ENCODE results near the gene COL23A1.

The COL23A1 gene

DNA sequence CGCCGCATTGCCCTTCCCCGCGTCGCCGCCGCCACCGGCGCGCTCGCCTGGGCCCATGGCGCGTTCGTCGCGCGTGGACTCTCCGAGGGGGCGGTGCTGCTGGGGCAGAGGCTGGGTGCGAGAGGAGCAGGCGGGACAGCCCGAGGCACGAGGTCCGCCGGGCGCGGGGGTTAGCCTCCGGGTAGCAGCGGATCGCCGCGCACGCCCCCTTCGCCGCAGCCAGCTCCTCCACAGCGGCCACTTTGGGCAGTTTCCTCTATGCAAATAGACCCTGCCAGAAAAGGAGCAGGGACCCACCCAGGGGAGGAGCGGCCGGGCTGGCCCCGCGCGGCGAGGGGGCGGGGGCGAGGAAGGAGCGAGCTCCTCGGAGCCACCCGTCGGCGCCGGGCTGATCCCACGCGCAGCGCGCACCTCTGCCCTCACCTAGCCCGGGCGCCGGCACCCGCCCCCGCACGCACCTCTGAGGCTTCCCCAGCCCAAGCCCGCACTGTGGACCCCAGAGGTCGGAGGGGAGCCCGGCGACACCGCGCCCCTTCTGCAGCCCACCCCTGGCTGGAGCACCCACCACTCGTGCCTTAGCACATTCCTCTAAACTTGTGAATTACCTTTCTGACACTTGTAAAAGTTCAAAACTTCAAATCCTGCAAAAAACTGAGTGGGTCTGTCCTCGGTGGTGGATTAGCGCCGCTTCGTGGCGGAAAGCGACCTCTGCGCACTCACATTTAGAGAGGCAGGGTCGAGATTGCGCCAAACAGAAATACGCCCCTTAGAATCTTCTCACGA is at the start of gene COL23A1:
TSS of gene COL23A1 (minus strand) at position 253 of the 783 bp plus-strand sequence.
- H3K27me3 Mint-ChIP-seq: peaks cover 45% of the 10 kb centered on the region
- peaks cover 13% of the 10 kb centered on the region for H3K36me3 Mint-ChIP-seq
- H3K9me3 Mint-ChIP-seq: peaks cover 16% of the 10 kb centered on the region
- peaks cover 5% of the 10 kb centered on the region for H3K4me1 Mint-ChIP-seq
- H3K27ac Mint-ChIP-seq: no peak within 1 kb of the TSS
- peak within 1 kb of the TSS; percentile 86 for H3K4me3 Mint-ChIP-seq

DNA sequence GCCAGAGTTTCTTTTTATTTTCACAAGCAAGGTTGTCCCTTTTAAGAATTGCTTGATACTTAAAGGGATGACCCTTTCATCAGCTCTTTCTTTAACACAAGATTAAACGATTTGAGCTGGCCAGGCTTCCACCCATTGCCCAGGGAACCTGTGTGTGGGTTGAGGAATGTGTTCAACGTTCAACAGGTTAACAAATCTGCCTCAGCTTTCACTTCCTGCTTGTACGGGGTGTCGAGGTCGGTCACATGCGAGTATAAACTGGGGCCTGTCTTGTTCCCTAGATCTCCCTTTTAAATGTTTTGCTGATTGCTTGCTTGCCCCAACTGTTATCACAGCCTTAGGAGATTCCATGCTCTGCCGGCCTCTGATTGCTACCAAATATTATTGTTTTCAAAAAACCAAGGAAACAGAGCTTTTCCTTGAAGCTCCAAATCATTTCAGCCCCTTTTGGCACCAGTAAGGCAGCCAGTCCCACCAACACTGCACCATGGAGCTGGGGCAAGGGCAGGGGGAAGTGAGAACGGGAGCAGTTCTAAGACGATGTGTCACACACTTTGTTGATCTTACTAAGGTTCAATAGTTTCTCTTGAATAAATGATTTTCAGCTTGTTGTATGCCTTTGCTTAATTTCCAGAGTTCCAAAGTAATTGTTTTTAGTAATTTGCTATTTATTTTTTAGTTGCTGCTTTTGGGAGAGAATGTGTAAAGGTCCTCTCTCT is 47.3 kb upstream of the COL23A1 start:
- no peaks in the 10 kb centered on the region for H3K27me3 Mint-ChIP-seq
- H3K36me3 Mint-ChIP-seq: no peaks in the 10 kb centered on the region
- H3K9me3 Mint-ChIP-seq: no peaks in the 10 kb centered on the region
- no peak overlapping the region for H3K4me3 Mint-ChIP-seq
- no peak overlapping the region for H3K27ac Mint-ChIP-seq
- H3K4me1 Mint-ChIP-seq: no peaks in the 10 kb centered on the region

DNA sequence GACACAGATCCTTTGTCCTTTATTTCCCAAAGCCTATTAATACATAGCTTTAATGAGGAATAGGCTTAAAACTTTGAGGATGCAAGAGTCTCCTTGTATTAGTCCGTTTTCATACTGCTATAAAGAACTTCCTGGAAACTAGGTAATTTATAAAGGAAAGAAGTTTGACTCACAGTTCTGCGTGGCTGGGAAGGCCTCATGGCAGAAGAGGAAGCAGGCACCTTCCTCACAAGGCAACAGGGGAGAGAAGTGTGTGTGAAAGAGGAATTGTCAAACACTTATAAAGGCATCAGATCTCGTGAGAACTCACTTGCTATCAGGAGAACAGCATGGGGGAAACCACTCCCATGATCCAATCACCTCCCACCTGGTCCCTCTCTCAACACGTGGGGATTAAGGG is 42.1 kb upstream of the COL23A1 start:
- H3K27me3 Mint-ChIP-seq: no peaks in the 10 kb centered on the region
- H3K9me3 Mint-ChIP-seq: no peaks in the 10 kb centered on the region
- H3K4me3 Mint-ChIP-seq: no peak overlapping the region
- peaks cover 8% of the 10 kb centered on the region for H3K4me1 Mint-ChIP-seq
- no peak overlapping the region for H3K27ac Mint-ChIP-seq
- H3K36me3 Mint-ChIP-seq: no peaks in the 10 kb centered on the region

DNA sequence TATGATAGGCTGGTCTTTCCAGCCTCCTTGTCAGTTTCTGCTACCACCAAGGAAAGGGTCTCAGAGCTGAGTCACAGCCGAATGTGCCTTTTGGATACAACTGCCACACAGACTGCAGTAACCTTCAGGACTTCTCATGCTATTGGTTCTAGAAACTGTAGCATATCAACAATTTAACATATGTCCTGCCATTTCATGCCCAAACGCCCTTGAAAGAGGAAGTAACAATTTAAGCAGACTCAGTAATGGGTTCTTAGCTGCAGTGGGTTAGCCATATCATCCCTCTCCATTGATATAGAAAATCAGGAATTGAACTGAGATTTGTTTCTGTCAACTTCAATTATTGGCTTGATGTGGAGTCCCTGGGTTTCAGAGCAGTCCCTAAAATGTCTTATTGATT is 40.8 kb upstream of the COL23A1 start:
- H3K27me3 Mint-ChIP-seq: no peaks in the 10 kb centered on the region
- H3K9me3 Mint-ChIP-seq: no peaks in the 10 kb centered on the region
- H3K4me1 Mint-ChIP-seq: peaks cover 8% of the 10 kb centered on the region
- H3K36me3 Mint-ChIP-seq: no peaks in the 10 kb centered on the region
- H3K4me3 Mint-ChIP-seq: no peak overlapping the region
- no peak overlapping the region for H3K27ac Mint-ChIP-seq

DNA sequence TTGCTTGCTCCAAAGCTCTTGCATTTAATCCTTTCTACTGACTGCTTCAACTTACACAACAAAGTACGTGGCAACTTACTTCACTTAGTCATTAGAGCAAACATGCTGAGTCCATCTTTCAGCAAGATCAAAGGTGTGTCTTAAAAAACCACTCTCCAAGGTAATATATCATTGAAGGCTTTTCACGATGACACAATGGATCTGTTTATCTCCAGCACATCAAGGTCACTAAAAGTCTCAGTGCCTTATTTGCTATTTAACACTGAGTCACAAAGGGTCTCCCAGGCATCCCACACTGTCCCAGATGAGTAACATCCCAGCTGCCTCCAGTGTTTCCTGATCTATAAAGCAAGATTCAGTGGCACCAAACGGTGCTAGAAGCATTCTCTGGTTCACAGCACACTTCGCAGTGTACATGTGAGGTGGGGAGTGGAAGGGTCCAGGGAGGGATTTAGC is 40.3 kb upstream of the COL23A1 start:
- no peaks in the 10 kb centered on the region for H3K27me3 Mint-ChIP-seq
- H3K27ac Mint-ChIP-seq: no peak overlapping the region
- no peak overlapping the region for H3K4me3 Mint-ChIP-seq
- no peaks in the 10 kb centered on the region for H3K36me3 Mint-ChIP-seq
- no peaks in the 10 kb centered on the region for H3K9me3 Mint-ChIP-seq
- peaks cover 12% of the 10 kb centered on the region for H3K4me1 Mint-ChIP-seq

DNA sequence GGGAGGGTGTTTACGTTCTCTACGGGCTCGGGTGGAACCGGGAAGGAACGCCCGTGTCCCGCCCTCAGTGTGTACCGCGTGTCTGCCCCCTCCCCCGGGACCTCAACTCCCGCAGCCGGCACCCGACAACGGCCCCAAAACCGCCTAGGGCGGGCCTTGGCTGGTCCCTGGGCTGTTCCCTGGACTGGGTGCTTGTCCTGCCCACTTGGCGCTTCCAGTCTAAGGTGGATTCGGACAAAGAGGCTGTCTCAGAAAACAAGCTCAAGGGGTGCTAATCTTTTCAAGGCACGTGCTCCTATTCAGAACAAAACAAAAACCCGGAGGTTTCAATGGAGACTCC is 37.0 kb upstream of the COL23A1 start:
- Mint-ChIP-seq H3K4me1 (peaks cover 41% of the 10 kb centered on the region), H3K27ac (no peak overlapping the region), H3K9me3 (no peaks in the 10 kb centered on the region), H3K27me3 (no peaks in the 10 kb centered on the region), H3K4me3 (peak overlapping the region; percentile 62), H3K36me3 (peaks cover 3% of the 10 kb centered on the region)

DNA sequence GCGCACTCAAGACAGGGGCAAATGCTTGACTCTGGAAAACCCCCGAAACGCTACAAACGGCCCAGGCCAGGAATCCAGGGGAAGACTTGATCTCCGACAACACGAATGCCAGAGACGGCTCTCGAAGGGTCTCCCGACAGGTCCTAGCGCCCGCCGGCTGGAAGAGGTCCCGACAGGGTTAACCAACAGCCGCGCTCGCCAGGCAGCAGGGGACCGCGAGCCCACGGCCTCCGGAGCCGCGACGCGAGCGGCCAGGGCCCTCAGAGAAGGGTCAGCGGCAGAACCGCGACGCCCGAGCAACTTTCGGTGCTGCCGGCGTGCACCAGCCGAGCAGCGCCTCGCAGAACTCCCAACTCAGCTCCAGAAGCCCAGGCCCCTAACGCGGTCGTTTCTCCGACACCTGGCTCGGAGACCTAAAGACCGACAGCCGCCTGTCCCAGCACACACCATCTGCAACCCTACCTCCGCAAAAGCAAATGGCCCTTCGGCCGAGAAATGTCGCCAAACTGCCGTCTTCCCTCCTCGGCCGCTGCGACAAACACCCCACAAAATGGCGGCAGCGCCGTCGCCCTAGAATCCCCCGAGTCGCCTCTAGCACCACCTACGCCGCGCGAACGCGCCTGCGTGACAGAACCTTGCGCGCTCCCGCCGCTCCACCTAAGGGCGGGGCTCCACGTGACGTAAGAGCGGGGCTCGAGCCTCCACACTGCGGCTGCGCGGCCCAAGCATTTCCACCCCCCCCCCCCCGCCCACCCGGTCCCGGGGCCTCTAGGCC is 36.5 kb upstream of the COL23A1 start, which contains the start of gene CLK4:
TSS of gene CLK4 (minus strand) at position 567 of the 775 bp plus-strand sequence. CDS start 3,634 bp downstream, outside the sequence.
- Mint-ChIP-seq H3K36me3 (peaks cover 3% of the 10 kb centered on the region), H3K4me3 (peak within 1 kb of the TSS; percentile 95), H3K27ac (peak within 1 kb of the TSS; percentile 98), H3K4me1 (peaks cover 41% of the 10 kb centered on the region), H3K9me3 (no peaks in the 10 kb centered on the region), H3K27me3 (no peaks in the 10 kb centered on the region)

DNA sequence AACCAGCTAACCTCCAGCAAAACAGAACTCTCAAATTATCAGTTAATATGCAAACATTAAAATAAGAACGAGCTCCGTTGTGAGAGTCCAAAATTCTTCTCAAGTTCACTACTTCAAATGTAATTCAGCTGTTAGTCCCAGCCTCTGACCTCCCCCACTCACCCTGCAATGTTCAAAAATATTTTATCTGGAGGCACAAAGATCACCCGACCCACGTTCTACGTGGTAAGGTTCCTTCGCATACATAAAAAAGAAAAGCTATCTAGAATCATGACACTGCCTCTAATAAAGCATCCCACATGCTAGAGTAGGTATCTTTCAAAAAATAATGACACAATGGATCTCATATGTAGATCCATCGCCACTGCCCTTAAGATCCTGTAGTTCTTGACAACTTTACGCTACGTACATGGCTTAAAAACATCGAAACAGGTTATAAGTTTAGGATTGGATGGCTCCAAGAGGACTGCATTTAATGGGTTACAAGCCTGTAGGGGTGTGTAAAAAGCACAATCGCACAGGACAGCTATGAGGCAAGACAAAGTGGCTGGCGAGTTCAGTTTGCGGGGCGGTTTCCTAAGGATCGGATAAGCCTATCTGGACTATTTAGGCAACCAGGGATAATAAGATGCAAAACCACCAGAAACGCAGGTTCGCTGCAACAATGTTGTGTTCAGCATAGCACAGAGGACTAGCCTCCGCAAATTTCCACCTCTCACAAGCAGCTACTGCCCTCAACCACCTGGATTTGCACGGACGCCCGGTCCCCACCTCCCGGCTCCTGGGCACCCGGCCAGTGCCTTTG is 35.7 kb upstream of the COL23A1 start:
- Mint-ChIP-seq H3K4me1 (peaks cover 48% of the 10 kb centered on the region), H3K9me3 (no peaks in the 10 kb centered on the region), H3K36me3 (peaks cover 3% of the 10 kb centered on the region), H3K27ac (peak overlapping the region; percentile 92), H3K27me3 (no peaks in the 10 kb centered on the region), H3K4me3 (peak overlapping the region; percentile 95)

DNA sequence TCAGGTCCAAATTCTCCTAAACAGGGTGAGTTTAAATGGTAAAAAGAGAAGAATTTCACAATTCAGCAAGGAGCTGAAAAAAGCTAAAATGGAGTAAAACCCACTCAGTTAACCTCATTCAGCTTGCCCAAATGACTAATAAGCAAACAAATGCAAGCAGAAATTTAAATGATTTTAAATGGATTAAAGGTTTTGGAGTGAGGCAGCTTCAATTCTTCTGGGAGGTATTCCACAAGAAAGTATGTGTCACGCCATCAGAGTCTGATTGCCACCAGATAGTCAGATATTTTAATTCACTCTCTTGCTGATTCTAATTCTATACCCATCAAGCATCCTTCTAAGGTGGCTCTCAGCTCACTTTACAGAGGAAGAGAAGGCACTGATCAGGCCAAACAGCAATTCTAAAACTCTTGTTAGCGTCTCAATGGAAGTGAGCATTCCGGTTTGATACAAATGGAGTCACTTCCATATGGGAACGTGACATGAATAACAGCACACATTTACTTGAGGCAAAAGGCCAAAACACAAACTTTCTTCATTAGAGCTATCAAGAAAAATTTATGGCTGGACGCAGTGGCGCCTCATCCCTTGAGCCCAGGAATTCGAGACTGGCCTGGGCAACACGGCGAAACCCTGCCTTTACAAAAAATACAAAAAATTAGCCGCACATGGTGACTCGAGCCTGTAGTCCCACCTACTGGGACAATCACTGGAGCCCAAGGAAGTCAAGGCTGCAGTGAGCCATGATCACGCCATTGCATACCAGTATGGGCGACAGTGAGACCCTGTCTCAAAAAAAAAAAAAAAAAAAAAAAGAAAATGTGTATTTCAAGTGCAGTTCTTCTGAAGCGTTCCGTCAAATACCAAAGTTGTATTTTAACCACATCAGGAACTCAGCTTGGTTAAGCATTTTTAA is 34.7 kb upstream of the COL23A1 start:
- H3K27me3 Mint-ChIP-seq: no peaks in the 10 kb centered on the region
- peaks cover 58% of the 10 kb centered on the region for H3K4me1 Mint-ChIP-seq
- peaks cover 10% of the 10 kb centered on the region for H3K36me3 Mint-ChIP-seq

DNA sequence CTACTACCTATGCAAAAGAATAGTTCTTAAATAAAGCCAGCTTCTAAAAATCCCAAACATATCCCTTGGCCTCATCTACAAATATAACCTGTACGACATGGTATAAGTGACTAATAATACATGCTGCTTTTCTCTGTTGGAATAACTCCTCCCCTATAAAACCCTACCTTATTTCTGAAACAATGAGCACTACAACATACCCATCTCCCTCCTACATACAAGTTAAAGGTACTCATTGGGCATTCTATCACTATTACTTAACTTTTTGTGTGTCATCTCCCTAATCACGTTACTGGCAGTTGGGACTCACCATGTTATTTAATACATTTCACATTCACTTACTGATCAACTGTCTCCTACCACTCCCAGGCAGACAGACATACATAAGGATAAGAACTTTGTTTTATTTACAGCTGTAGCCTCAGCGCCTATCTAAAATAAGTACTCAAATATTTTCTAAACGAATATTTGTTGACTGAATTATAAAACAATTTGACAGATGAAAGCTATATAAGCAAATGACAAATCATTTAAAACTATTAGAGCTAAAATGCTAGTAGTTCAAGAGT is 32.6 kb upstream of the COL23A1 start:
- H3K4me1 Mint-ChIP-seq: peaks cover 65% of the 10 kb centered on the region

More for the DNA sequence above, 34.7 kb upstream of the COL23A1 start:
- Mint-ChIP-seq H3K9me3 (no peaks in the 10 kb centered on the region), H3K27ac (peak overlapping the region; percentile 68), H3K4me3 (peak overlapping the region; percentile 95)

DNA sequence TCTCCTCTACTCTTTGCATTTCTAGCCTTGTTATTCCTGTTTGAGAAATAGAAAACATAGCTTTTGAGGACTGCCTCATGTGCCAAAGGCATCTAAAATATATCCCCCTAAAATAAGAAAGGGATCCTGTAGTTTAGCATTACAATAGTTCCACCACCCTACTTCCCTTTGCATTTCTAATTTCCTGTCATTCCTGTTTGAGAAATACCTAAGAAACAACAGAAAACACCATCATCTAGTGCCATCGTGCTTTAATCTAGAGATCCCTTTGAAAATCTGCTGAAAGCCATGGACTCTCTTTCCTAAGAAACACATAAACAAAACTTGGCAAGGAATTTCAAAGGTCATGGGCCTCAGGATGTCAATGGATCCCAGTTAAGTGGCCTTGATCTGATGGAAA is 29.2 kb upstream of the COL23A1 start:
- Mint-ChIP-seq H3K9me3 (no peaks in the 10 kb centered on the region), H3K36me3 (peaks cover 28% of the 10 kb centered on the region), H3K27ac (peak overlapping the region; percentile 56), H3K27me3 (no peaks in the 10 kb centered on the region), H3K4me1 (peaks cover 64% of the 10 kb centered on the region), H3K4me3 (no peak overlapping the region)

More for the DNA sequence above, 32.6 kb upstream of the COL23A1 start:
- Mint-ChIP-seq H3K9me3 (no peaks in the 10 kb centered on the region), H3K27me3 (no peaks in the 10 kb centered on the region), H3K36me3 (peaks cover 22% of the 10 kb centered on the region), H3K27ac (peak overlapping the region; percentile 61), H3K4me3 (peak overlapping the region; percentile 38)

DNA sequence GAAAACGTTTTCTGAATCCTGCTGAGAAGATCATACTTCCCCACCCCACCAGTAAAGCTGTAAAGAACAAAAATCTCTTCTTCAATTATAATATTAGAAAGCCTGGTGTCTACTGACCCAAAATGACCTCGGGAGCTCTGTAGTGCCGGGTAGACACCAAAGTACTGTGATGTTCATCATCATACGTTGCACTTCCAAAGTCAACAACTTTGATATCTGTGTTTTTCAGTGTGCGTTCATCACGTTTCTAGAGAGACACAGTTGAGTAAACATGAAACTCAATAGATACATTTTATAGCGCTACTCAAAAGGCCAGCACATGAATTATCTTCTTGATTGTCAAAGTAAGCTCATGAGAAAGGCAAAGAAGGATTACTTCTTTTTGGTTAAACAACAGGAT is 22.1 kb upstream of the COL23A1 start:
- peaks cover 27% of the 10 kb centered on the region for H3K36me3 Mint-ChIP-seq
- H3K27ac Mint-ChIP-seq: peak overlapping the region; percentile 48

DNA sequence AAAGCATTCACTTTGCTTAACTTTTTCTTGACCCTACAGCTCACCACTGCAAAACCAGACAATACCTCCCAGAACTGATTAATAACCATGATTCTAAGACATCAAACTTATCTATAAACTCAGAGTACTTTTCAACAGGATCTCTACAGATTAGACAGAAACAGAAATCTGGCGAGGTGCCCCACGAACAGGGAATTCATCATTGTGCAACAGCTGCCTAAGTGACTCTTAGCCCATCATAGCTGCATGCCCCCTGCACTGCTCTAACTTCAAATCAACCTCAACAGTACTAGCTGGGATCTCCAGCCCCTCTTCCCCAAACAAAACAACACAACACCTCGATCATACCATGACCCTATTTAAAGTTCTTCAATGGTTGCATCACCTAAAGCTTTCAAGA is 16.1 kb upstream of the COL23A1 start:
- no peak overlapping the region for H3K27ac Mint-ChIP-seq

More for the DNA sequence above, 22.1 kb upstream of the COL23A1 start:
- H3K9me3 Mint-ChIP-seq: no peaks in the 10 kb centered on the region
- H3K4me3 Mint-ChIP-seq: no peak overlapping the region
- H3K4me1 Mint-ChIP-seq: peaks cover 34% of the 10 kb centered on the region
- H3K27me3 Mint-ChIP-seq: no peaks in the 10 kb centered on the region

DNA sequence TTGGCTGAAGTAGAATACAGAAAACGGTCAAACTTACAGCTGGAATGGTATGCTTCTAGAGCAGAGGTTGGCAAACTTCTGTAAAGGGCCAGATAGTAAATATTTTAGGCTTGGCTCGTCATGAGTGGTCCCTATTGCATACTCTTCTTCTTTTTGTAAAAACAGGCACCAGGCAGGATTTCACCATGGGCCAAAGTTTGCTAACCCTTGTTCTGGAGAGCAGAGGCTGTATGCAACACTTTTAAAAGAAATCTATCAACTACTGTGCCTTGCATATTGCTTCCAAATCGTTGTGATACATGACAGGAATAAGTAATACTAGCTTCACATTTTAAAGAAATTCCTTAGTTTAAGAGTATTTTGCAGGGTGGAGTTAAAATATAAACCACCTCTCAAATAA is 15.6 kb upstream of the COL23A1 start:
- Mint-ChIP-seq H3K9me3 (no peaks in the 10 kb centered on the region), H3K27me3 (no peaks in the 10 kb centered on the region), H3K4me3 (no peak overlapping the region), H3K4me1 (peaks cover 7% of the 10 kb centered on the region), H3K27ac (no peak overlapping the region), H3K36me3 (peaks cover 20% of the 10 kb centered on the region)

More for the DNA sequence above, 16.1 kb upstream of the COL23A1 start:
- Mint-ChIP-seq H3K4me1 (peaks cover 10% of the 10 kb centered on the region), H3K9me3 (no peaks in the 10 kb centered on the region), H3K4me3 (no peak overlapping the region), H3K27me3 (no peaks in the 10 kb centered on the region), H3K36me3 (peaks cover 21% of the 10 kb centered on the region)
